Lower leg skin (tissue), 4 donors: ENCODE data around the gene MTNR1A. TPM values are rescaled to one million over a fixed set of nuclear protein-coding genes. Genes with fewer than 3 reads are reported as not detected.

Experiments used
- DNase-seq, 2 donors: peaks; one replicate each; pipeline ENCODE4 v3.0.0-alpha.2; 2019; ENCODE audit warnings: low spot score in 2 of 2
- H3K4me3 ChIP-seq: fragments of 200-600 bp; sonication (generic); 2 replicates; pipeline ENCODE4 v1.5.1; 2017; ENCODE audit warnings: mild to moderate bottlenecking, low read depth; ENCODE audit not compliant: poor library complexity, severe bottlenecking
- POLR2A ChIP-seq, 2 donors: fragments of 450-650 bp; IDR thresholded peaks; one replicate each; pipeline ENCODE4 v1.6.1; 2016 to 2017; ENCODE audit warnings: antibody characterized with exemption in 2 of 2, mild to moderate bottlenecking in 1 of 2, moderate library complexity in 1 of 2
- WGBS, 2 donors: methylation state at CpG; one replicate each; pipeline ENCODE4 v1.1.5; 2018; 5-methylcytosine and 5-hydroxymethylcytosine counted together
- intact Hi-C: fragments of 100-400 bp; cut with DNase I; formaldehyde crosslinking; loops from one replicate; pipeline ENCODE4 v1.15.0; 2023; ENCODE audit warnings: low total_unique reads
- total RNA-seq, 4 donors: library from RNA; depleted of rRNA; stranded (reverse); fragments of >200 nt; gene quantifications; one replicate each; pipeline ENCODE4 v1.1.0, GENCODE V29; 2016
- TF ChIP-seq, protein P1 (sequence below), 3 donors: fragments of 450-650 bp; IDR thresholded peaks; one replicate each; pipeline ENCODE4 v1.5.1; 2016; ENCODE audit warnings: antibody characterized with exemption in 3 of 3, mild to moderate bottlenecking in 3 of 3, moderate library complexity in 2 of 3

The MTNR1A gene
- total RNA-seq, 4 donors from 2014 or later = not detected

DNA sequence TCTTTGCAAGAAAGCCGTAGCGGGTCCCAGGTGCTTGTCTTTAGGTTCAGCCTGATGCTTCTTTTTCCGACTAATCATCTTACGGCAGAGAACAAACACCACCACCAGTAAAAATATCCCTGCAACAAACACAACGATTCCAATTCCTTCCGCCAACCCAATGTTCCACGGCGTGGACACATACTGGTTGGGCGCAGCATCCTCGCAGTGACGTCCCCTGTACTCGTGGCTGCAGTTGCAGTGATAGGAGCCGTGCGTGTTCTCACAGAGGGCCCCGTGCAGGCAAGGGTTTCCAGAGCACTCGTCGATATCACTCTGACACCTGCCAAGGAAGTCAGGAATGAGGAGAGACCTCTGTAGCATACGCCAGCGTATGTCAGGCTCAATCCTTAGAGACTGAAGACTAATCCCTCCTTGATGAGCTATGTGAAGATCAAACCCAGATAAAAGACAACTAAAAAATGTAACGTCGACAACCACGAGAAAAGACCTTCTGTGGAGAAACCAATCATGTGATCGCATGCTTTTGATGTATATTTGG is 41.6 kb upstream of the MTNR1A start:
- DNase-seq = no peak
- WGBS, 2 donors = 94% methylated on average over 23 of the region's 23 CpGs
- no peak for TF ChIP-seq POLR2A (IDR thresholded peaks at IDR 0.05)
- TF ChIP-seq, protein P1, sequence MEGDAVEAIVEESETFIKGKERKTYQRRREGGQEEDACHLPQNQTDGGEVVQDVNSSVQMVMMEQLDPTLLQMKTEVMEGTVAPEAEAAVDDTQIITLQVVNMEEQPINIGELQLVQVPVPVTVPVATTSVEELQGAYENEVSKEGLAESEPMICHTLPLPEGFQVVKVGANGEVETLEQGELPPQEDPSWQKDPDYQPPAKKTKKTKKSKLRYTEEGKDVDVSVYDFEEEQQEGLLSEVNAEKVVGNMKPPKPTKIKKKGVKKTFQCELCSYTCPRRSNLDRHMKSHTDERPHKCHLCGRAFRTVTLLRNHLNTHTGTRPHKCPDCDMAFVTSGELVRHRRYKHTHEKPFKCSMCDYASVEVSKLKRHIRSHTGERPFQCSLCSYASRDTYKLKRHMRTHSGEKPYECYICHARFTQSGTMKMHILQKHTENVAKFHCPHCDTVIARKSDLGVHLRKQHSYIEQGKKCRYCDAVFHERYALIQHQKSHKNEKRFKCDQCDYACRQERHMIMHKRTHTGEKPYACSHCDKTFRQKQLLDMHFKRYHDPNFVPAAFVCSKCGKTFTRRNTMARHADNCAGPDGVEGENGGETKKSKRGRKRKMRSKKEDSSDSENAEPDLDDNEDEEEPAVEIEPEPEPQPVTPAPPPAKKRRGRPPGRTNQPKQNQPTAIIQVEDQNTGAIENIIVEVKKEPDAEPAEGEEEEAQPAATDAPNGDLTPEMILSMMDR (IDR thresholded peaks at IDR 0.05) = no peak
- no peak overlapping the region for H3K4me3 ChIP-seq
- intact Hi-C loops = no loop called here

DNA sequence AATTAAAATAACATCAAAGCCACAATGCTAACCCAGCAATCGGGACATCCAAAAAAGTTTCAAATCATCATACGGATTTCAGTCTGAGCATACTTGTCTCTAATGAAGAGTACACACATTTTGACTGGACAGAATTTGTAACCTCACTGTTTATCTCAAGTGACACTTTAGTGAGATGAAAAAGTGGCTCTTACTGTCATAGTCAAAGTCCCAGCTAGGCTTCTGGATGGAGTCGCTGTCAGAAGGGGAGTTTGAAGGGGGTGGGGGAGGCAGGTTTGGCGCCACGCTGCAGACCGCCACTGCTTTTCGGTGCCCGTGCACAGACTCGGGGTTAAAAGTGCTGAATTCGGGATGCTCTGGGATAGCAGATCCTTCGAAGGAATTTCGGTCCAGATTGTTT is 41.0 kb upstream of the MTNR1A start:
- TF ChIP-seq POLR2A (IDR thresholded peaks at IDR 0.05) = no peak
- TF ChIP-seq, protein P1 (IDR thresholded peaks at IDR 0.05) = no peak
- WGBS, 2 donors = 95 to 96% methylated on average over 12 of the region's 12 CpGs
- intact Hi-C loops = no loop called here
- DNase-seq = no peak
- no peak overlapping the region for H3K4me3 ChIP-seq

DNA sequence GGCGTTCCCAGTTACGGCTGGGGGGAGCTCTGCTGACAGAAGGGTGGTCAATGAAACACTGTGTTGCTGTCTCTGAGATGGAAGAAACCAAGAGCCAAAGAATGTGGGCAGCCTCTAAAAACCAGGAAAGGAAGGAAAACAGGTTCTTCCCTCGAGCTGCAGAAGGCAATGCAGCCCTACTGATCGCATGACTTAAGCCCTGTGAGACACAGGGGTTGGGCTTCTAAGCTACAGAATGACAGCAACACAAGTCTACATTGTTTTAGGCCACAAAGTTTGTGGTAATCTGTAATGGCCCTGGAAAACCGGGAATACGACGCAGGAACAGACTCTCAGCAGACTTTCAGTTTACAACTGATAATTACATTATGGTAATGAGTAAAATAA is 38.2 kb upstream of the MTNR1A start:
- DNase-seq = no peak
- intact Hi-C loops = no loop called here
- no peak overlapping the region for H3K4me3 ChIP-seq
- TF ChIP-seq, protein P1 (IDR thresholded peaks at IDR 0.05) = no peak
- TF ChIP-seq POLR2A (IDR thresholded peaks at IDR 0.05) = no peak
- 77 to 84% methylated on average over 7 of the region's 7 CpGs for WGBS, 2 donors

DNA sequence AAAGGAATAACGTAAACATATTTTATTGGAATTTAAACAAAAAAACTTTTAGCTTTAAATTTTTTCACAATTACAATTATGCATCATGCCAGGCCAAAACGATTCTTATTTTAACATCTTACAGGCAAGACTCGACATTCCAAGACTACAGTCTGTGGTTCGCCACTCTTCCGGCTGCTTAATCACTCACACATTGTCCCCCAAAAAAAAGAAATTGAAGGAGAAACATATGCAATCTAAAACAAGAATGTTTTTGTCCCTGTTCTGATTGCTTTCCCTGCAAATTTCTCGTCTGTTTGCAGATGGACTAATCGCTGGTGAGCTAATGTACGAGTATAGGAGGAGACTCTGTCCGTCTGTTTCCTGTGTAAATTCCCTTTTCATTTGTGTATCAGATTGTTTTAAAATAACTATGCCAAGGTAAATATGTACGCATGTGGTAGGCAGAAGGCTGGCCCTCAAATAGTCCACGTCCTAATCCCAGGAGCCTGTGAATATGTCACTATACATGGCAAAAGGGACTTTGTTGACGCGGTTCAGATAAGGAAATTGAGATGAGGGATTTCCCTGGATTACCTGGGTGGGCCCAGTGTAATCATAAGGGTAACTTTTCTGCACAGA is 37.7 kb upstream of the MTNR1A start:
- 80 to 87% methylated on average over 13 of the region's 13 CpGs for WGBS, 2 donors
- intact Hi-C loops = no loop called here
- TF ChIP-seq POLR2A (IDR thresholded peaks at IDR 0.05) = no peak
- TF ChIP-seq, protein P1 (IDR thresholded peaks at IDR 0.05) = no peak
- DNase-seq = no peak
- H3K4me3 ChIP-seq = no peak overlapping the region

DNA sequence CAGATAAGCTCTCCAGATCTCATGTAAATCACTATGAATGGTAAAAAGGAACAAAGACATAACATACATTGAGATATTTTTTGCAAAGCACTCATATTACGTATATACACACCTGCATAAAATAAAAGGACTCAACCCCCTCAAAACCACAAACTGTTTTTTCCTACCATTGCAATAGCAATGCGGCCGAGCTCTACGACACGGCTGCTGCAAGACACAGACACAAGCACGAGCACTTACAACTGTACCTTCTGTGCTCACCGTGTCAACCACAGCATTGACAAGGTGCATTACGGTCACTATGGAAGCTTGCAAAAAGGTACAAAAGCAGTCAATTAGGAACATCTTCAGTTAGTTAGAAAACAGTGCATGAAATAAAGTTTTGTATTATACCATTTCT is 37.1 kb upstream of the MTNR1A start:
- no peak for DNase-seq
- no peak overlapping the region for H3K4me3 ChIP-seq
- intact Hi-C loops = no loop called here
- WGBS, 2 donors = 92 to 93% methylated on average over 8 of the region's 8 CpGs
- TF ChIP-seq, protein P1 (IDR thresholded peaks at IDR 0.05) = no peak
- no peak for TF ChIP-seq POLR2A (IDR thresholded peaks at IDR 0.05)

DNA sequence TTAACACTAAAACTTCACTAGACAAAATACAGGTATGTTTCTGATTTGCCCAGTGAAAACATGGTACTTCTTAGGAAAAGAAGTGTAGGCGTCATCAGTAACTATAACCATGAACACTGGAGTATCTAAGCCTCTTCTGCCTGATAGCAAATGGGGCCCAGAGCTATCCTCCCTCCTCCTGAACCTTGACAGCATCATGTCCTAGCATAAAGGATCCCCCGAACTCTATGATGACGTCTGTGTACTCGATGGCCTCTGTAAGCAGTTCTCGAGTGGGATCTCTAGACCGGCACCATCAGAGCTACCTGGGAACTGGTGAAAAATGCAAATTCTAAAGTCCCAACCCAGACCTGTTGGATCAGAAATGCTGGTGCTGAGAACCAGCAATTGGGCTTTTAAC is 36.3 kb upstream of the MTNR1A start:
- intact Hi-C loops = no loop called here
- DNase-seq = no peak
- no peak overlapping the region for H3K4me3 ChIP-seq
- TF ChIP-seq, protein P1 (IDR thresholded peaks at IDR 0.05) = no peak
- TF ChIP-seq POLR2A (IDR thresholded peaks at IDR 0.05) = no peak
- WGBS, 2 donors = 89 to 93% methylated on average over 6 of the region's 6 CpGs
